ENCODE results near the gene JAKMIP3. TPM values are rescaled to one million over a fixed set of nuclear protein-coding genes. Genes with fewer than 3 reads are reported as not detected.

JAKMIP3 gene
- total RNA-seq, 1 experiment from 2014 or later = 1.0 TPM

DNA sequence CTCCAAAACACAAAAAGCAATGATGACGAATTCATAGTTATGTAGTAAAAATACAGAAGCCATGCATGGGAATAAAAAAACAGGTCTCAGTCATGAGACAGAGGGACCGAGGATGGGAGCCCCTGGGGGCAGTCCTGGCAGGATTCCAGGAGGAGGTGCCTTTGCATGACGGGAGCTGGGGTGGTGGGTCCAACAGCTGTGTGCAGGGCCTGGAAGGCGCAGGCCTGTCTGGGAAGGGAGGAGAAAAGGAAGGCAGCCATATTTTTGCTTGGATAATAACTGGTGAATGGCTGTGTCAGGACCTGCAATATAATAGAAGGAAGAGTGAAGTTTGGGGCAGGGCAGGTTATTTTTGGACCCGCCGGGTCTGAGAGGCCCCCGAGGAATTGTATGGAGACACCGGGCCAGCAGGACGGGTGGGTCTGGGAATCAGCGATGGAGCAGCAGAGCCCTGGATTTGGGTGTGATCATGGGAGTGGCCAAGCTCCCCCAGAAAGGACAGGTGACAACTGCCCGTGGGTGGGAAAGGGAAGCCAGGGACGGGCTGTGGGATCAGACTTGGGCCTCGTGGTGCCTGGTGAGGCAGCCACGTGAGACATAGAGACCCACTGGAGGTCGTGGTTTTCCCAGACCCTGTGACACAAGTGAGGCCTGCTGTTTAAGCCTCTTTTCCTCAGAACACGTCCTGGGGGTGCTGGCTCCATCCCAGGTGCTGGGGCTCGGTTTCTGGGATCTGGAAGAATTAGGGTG is 2.9 kb upstream of the JAKMIP3 start:
- H4K20me1 ChIP-seq (ENCODE audit: low read length) = no peaks in the 10 kb centered on the region
- no peak for DNase-seq
- H3K36me3 ChIP-seq (ENCODE audit: low read depth, low read length) = no peaks in the 10 kb centered on the region
- CTCF ChIA-PET = no interaction called here
- H3K9me2 ChIP-seq (replicated peaks; ENCODE audit: low read length) = no peaks in the 10 kb centered on the region
- H3K27me3 ChIP-seq (ENCODE audit: low read length) = no peaks in the 10 kb centered on the region
- no peak overlapping the region for H3K4me3 ChIP-seq (ENCODE audit: low read length)
- POLR2A ChIA-PET (ENCODE audit: unreplicated experiment) = no interaction called here
- H3F3A ChIP-seq (ENCODE audit: low read length, unreplicated experiment) = no peaks in the 10 kb centered on the region
- H3K9me3 ChIP-seq (ENCODE audit: low read length) = no peaks in the 10 kb centered on the region
- H3K4me1 ChIP-seq (ENCODE audit: insufficient read depth, low read length) = peaks cover 14% of the 10 kb centered on the region; the same call in 1 of the 2 replicates
- ATAC-seq = no peak
- H3K79me2 ChIP-seq (ENCODE audit: low read length) = peaks cover 13% of the 10 kb centered on the region
- no TSS peak for BruUV-seq (replicated peaks)
- no peak overlapping the region for H3K27ac ChIP-seq (ENCODE audit: low read length)
- H3K4me2 ChIP-seq (ENCODE audit: low read length) = no peak overlapping the region
- TF ChIP-seq EZH2 (IDR thresholded peaks at IDR 0.05; ENCODE audit: low read length, unreplicated experiment) = no peak
- no peak for TF ChIP-seq EZH2phosphoT487 (IDR thresholded peaks at IDR 0.05; ENCODE audit: borderline replicate concordance, low read length)
- TF ChIP-seq, protein P1, sequence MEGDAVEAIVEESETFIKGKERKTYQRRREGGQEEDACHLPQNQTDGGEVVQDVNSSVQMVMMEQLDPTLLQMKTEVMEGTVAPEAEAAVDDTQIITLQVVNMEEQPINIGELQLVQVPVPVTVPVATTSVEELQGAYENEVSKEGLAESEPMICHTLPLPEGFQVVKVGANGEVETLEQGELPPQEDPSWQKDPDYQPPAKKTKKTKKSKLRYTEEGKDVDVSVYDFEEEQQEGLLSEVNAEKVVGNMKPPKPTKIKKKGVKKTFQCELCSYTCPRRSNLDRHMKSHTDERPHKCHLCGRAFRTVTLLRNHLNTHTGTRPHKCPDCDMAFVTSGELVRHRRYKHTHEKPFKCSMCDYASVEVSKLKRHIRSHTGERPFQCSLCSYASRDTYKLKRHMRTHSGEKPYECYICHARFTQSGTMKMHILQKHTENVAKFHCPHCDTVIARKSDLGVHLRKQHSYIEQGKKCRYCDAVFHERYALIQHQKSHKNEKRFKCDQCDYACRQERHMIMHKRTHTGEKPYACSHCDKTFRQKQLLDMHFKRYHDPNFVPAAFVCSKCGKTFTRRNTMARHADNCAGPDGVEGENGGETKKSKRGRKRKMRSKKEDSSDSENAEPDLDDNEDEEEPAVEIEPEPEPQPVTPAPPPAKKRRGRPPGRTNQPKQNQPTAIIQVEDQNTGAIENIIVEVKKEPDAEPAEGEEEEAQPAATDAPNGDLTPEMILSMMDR (conservative IDR thresholded peaks at IDR 0.05; ENCODE audit: low read depth, low read length) = no peak
- intact Hi-C loops (cut with micrococcal nuclease) = no loop called here
- H2AFZ ChIP-seq (ENCODE audit: low read length) = no peak overlapping the region
- no peak overlapping the region for H3K9ac ChIP-seq (ENCODE audit: low read length)

DNA sequence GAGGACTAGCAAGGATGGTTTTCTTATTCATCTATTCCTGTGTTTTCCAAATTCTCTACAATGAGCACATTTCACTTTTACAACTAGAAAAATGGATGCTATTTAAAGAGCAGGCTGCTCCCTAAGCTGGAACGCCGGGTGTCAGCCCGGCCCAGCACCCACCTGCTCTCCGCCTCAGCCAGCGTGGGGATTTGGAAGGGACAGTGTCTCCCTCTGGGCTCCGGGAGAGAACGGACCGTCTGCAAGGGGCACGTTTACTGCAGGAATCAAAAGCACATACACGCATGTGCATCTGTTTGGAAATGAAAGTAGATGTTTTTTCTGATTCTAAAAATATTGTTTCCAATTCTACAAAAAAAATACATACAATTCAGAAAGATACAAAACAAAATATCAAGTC is 2.3 kb upstream of the JAKMIP3 start:
- no peak for TF ChIP-seq EZH2 (IDR thresholded peaks at IDR 0.05; ENCODE audit: low read length, unreplicated experiment)
- no peak for TF ChIP-seq EZH2phosphoT487 (IDR thresholded peaks at IDR 0.05; ENCODE audit: borderline replicate concordance, low read length)
- TF ChIP-seq, protein P1 (conservative IDR thresholded peaks at IDR 0.05; ENCODE audit: low read depth, low read length) = no peak
- Histone ChIP-seq H3K4me1 (ENCODE audit: insufficient read depth, low read length) (peaks cover 14% of the 10 kb centered on the region; the same call in 1 of the 2 replicates), H3F3A (ENCODE audit: low read length, unreplicated experiment) (no peaks in the 10 kb centered on the region), H3K27me3 (ENCODE audit: low read length) (no peaks in the 10 kb centered on the region), H3K36me3 (ENCODE audit: low read depth, low read length) (no peaks in the 10 kb centered on the region), H3K4me3 (ENCODE audit: low read length) (no peak overlapping the region), H2AFZ (ENCODE audit: low read length) (no peak overlapping the region), H3K4me2 (ENCODE audit: low read length) (no peak overlapping the region), H3K9me2 (replicated peaks; ENCODE audit: low read length) (no peaks in the 10 kb centered on the region), H3K79me2 (ENCODE audit: low read length) (peaks cover 17% of the 10 kb centered on the region), H3K9ac (ENCODE audit: low read length) (no peak overlapping the region), H3K9me3 (ENCODE audit: low read length) (no peaks in the 10 kb centered on the region), H3K27ac (ENCODE audit: low read length) (no peak overlapping the region), H4K20me1 (ENCODE audit: low read length) (no peaks in the 10 kb centered on the region)
- CTCF ChIA-PET = no interaction called here
- POLR2A ChIA-PET (ENCODE audit: unreplicated experiment) = no interaction called here
- DNase-seq (no peak), ATAC-seq (no peak)
- intact Hi-C loops (cut with micrococcal nuclease) = no loop called here
- no TSS peak for BruUV-seq (replicated peaks)

DNA sequence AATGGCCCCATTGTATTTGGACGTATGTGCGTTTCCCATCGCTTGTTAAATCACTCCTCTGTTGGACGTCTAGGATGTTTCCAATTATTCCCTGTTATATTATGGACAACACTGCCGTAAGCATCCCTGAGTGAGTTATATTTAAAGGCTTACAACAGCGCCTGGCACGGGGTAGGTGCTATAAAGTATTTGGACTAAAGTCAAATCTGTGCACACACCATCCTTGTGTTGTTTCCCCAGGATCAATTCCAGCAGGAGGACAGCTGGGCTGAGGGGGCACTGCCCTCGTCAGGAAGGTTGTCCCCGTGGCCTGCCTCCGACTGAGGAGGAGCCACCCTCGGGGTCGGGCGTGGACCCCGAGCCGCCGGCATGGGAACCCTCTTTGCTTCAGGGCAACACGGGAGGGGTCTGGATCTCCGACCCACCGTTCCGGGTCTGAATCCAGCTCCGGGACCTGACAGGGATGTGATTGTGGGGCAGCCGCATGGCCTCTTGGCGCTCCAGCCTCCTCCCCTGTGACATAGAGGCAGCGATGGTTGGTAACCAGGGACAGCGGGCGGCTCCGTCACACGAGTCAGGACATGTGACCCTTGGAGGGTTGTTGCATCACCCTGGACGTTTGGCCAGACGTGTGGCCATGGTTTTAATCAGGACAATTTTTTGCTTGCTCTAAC is 1.5 kb upstream of the JAKMIP3 start:
- no peak overlapping the region for H3K27ac ChIP-seq (ENCODE audit: low read length)
- H4K20me1 ChIP-seq (ENCODE audit: low read length) = no peaks in the 10 kb centered on the region
- peaks cover 14% of the 10 kb centered on the region; the same call in 1 of the 2 replicates for H3K4me1 ChIP-seq (ENCODE audit: insufficient read depth, low read length)
- no peaks in the 10 kb centered on the region for H3K9me3 ChIP-seq (ENCODE audit: low read length)
- no peak overlapping the region for H3K4me3 ChIP-seq (ENCODE audit: low read length)
- TF ChIP-seq, protein P1 (conservative IDR thresholded peaks at IDR 0.05; ENCODE audit: low read depth, low read length) = no peak
- TF ChIP-seq EZH2 (IDR thresholded peaks at IDR 0.05; ENCODE audit: low read length, unreplicated experiment) (no peak), EZH2phosphoT487 (IDR thresholded peaks at IDR 0.05; ENCODE audit: borderline replicate concordance, low read length) (no peak)
- CTCF ChIA-PET = no interaction called here
- no peaks in the 10 kb centered on the region for H3K9me2 ChIP-seq (replicated peaks; ENCODE audit: low read length)
- no peak for DNase-seq
- no peaks in the 10 kb centered on the region for H3F3A ChIP-seq (ENCODE audit: low read length, unreplicated experiment)
- peaks cover 17% of the 10 kb centered on the region for H3K79me2 ChIP-seq (ENCODE audit: low read length)
- no peak overlapping the region for H2AFZ ChIP-seq (ENCODE audit: low read length)
- POLR2A ChIA-PET (ENCODE audit: unreplicated experiment) = no interaction called here
- H3K36me3 ChIP-seq (ENCODE audit: low read depth, low read length) = no peaks in the 10 kb centered on the region
- H3K4me2 ChIP-seq (ENCODE audit: low read length) = no peak overlapping the region
- intact Hi-C loops (cut with micrococcal nuclease) = no loop called here
- no peak for ATAC-seq
- no TSS peak for BruUV-seq (replicated peaks)
- H3K9ac ChIP-seq (ENCODE audit: low read length) = no peak overlapping the region
- no peaks in the 10 kb centered on the region for H3K27me3 ChIP-seq (ENCODE audit: low read length)

All from PC-3 (cell line).